ENCODE measurements around the gene GNG12.

GNG12 gene

DNA sequence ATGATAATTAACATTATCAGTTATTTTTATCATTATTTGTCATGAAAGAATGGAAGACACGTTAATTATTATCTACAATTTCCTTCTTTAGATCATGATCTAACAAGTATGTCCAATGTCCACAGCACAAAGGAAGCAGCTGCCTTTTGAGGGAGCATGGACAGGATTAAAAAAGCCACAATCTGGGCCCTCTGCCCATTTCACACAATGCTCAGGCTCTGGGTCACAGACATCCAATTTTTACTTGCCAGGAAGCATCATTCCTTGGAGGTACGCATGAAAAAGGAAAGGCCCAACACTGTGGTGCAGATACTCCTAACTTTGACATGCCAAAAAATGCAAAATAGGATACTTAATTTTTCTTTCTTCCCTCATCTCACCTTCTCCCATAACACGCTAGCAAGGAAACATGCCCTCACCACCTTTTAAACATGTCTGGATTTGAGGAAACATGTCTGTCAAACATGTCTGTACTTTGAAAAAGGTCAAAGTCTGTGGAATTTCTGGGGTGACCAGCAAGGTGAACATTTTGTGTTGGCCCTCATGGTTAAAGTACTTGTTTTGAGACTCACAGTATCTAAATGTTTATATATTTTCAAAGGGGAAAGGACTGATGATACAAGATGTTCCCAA is 108.2 kb downstream of the GNG12 start:
- DNase-seq, result no peak

DNA sequence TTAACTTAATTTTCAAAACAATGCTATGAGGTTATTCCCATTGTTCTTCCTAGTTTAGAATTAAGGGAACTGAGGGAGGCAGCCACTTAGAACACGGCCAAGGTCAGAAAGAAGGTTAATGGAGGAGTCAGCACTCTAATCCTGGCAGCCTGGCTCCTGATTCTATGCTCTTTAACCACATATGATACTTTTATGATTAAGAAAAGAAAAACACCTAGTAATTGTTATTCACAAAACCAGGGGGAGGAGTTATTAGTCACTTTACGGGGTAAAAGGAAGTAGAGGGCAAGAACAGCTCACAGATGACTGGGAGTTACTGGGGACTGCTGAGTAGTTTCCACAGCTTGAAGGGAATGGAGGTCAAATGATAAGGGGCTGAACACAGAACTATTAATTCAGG is 109.6 kb downstream of the GNG12 start:
- DNase-seq, result no peak

DNA sequence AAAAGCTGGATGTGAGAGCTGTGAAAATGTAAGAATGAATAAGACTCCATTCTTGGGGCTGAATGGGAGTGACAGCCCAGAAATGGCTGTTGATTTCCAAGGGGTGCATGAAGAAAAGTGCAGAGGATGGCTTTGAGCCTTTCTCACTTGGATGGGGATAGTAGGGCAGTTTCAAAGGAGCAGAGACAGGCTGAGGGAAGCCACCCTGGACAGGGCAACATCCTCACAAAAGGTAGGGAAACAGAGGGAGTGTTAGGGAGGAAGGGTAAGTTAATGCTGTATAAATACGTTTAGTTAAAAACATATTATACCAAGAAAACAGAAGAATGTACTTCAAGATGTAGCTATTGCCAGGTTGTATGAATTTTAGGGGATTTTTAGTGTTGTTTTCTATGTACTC is 110.1 kb downstream of the GNG12 start:
- no peak for DNase-seq

DNA sequence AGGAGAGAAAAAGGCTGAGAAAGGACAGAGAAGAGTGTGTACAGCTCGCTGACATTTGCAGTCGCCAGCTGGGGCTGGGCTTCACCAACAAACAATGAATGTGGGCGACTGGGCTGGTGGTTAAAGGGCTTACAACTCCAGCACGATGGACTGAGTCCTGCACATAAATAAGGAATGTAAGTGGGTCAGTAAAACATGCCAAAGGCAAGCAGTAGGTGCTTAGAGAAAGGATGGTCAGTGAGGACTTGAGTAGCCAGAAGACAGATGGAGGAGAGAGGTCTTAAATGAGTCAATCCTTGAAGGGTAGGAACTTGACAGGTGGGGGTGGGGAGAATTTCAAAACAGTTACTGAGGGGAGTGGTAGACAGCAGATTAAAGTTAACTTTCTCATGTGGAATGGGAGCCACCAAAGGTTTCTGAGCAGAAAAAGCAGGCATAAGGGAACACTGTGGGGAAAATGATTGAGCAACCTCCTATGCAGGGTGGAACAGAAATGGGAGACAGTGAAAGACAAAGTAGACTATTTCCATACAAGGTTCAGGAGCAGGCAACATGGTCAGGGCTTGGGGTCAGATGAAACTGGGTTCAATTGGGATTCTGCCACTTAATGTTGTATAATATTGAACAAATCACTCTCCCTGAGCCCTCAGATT is 110.8 kb downstream of the GNG12 start:
- DNase-seq, result no peak

DNA sequence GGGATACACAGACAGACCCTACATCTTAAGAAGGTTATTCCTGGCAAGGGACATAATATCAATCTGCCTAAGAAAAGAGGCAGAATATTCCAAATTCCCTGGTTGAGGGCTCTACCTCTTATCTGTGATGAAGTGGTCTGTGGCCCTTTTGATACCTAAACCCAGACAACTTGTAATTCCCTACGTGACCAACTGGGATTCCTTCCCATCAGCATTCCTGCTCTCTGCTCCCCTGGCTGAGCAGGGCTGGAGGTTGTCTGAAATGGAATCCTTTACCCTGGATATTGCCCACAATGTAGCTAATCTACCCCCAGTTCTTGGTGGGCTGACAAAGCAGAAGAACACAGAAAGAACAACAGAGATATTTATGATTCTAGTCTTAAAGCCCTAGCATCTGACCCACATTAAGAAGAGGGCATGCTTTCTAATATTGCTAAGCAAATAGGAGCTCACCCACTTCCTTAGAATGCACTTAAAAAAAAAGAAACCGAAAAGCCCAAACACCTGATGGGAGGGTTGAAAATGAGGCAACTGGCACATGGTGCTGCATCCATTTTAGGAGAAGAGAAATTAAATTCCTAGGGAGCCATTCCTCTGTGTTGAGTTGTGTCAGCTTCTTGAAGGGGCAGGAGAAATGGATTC is 111.5 kb downstream of the GNG12 start:
- no peak for DNase-seq

DNA sequence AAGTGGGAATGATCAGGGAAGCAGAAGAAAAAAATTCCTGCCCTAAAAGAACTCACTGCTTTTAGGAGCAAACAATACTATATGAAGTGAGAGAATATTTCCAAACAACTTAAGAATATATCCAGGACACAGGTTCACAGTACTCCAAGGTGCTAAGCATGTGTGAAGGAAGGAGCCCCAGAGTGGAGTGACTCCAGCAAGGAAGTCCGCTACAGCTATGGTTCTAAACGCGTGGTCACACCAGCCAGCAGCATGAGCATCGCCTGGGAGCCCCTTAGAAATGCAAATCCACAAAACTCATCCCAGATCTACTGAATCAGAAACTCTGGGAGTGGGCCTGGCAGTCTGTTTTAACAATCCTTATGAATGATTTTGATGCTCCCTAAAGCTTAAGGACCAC is 112.2 kb downstream of the GNG12 start:
- no peak for DNase-seq

DNA sequence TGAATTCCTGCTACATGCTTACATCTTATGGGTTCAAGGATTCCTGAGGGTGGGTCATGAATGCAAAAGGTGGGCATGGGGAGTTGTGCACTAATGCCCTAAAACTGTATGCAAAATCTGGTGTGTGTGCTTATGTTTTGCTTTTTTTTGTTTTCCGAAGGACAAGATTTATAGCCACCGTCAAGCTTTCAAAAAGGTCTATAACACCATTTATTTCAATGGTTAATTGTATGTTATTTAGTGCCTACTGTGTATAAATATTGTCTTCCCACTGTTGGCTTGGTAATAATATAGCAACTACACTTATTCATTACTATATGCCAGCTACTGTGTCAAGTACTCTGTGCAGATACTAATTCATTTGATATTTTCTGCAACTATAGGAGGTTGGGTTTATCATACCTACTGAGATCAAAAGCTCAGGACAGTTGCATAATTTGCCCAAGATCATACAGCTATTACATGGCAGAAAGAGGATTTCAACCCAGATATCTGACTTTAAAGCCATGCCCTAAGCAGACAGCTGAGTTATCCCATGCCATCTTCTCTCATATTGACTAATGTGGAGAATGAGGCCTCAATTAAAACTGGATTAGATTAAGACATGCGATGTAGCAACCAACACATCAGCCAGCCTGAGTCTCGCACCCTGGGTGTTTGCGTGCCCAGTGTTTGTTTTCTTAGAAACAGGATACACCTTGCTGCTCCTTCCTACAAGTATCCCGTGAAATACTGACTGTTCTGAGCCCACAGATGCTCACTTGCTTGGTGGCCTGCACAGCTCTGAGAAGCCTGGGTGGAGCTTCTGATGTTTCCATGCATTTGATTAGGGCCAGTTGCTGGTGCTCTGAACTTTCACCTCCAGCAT is 113.7 kb downstream of the GNG12 start:
- no peak for DNase-seq

DNA sequence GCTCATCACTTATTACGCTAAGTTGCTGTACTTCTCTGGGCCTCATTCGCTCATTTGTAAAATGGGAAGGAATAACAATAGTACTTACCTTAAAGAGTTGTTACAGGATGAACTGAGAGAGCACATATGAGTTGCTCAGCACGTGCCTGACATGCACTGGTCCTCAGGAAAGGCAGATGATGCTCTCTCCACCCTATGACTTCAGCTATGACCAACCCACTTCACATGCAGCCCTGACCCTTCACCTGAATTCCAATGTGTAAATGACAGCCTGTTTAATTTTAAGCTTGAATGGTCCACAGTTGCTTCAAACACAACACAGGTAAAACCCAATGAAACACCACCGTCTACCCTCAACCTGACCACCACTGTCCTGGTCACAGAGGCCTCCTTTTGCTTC is 115.4 kb downstream of the GNG12 start:
- no peak for DNase-seq

DNA sequence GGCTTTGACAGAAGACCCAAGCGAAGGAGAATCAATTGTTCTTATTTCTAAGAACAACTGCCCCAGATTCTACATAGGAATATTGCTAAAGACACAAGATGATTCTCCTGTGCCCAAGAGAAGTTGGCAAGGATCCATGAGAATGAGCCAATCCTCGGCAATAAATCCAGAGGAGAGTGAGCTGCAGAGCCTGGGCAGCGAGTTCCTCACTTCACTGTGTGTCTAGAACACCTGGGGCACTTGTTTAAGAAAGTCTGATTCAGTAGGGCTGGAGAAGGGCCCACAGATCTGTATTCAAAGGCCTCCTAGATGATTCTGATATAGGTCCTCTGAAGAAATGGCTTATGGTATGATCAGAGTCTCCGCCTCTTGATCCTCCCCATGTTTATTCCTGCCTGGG is 116.5 kb downstream of the GNG12 start:
- no peak for DNase-seq

DNA sequence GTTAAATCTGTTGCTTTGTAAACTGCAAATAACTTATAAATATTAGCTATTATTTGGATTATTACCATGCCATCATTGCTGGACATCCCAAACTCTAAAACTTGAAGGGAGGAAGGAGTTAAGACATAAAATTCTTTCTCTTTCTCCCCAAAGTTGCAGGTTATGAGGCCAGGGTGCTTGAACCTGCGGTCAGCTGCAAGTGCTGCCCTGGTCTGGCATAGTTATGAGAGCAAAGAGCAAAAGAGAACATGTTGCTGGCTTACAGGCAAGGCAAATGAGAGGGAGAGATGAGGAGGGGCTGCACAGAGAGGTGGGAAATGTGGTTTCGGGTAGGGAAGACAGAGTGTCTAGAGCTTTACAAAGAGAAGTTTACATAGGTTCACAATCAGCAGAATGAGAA is 117.4 kb downstream of the GNG12 start:
- no peak for DNase-seq

DNA sequence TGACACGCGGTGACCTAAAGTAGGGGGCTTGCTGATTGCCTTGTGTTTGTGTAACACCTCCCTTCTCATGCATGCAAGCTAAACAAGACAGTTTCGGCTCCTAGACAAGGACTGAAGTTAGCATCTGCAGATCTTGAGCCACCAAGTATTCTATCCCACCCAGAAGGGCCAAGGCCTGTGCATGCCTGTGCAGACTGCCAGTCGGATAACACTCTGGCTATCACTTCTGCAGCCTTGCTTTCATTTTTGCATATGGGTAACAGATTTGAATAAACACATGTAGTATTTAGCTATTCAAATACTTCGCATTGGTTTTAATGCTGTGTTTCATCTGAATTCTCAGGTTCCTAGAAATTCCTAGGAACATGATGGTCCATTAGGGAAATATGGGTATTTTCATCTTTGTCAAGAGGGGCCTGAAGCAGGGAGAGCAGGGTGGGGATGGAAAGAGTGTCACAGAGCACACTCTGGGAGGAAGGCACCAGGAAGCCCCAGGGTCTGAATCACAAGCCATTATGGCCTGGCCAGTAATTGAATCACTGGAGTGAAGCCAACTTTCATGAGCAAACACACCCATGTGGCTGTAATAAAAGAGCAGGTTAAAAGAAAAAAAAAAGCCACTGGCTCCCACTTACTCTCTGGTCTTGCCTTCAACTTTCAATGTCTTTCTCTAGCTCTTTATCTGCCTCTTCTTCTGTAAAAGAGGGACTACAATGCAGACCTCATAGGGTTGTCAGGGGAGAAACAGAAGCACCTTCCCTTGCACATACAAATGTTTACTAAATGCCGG is 120.0 kb downstream of the GNG12 start:
- no peak for DNase-seq

DNA sequence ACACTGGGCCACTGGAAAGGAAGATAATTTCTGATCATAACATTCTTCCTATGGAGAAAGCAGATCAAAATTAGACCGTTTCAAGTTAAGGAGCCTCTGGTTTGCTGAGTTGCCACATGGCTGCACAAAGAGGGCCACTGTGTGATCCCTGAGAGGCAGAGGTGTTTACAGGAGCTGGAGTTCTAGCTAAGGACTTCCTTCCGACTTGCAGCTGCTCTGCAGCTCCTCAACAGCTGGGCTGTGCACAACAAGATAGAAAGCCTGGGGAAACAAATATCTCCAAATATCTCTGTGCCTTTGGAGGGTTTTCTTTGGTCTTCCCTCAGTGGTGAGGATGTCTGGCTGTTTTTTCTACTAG is 121.4 kb downstream of the GNG12 start:
- DNase-seq, result no peak

DNA sequence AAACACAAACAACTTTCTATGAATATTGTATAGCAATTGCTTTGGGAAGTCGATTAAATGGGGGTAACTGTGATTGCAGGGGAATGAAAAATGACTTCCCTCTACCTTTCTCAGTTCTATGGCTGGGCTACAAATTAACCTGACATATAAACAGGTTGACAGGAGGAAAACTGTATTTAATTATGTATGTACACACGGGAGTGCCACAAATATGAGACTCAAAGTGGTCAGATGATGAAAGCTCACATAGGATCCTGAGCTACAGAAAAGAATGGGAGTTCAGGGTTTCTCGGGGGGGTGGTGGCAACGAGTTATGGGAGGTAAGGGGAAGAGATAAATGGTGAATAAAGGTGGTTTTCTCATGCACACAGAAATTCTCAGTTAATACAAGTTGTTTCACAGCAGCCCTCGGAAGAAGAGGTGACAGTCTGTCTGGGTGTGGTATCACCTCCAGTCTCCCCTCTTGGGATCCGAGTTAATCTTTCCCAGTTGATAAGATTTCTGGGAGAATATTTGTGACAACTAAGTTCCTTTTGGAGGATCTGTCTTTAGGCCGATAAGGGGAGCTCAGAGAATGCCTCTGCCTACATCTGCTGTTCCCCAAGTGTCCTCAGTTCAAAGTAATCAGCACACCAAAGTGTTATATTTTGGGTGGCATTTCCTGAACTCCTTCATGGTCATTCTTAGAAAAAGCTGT is 122.0 kb downstream of the GNG12 start:
- DNase-seq, result no peak

DNA sequence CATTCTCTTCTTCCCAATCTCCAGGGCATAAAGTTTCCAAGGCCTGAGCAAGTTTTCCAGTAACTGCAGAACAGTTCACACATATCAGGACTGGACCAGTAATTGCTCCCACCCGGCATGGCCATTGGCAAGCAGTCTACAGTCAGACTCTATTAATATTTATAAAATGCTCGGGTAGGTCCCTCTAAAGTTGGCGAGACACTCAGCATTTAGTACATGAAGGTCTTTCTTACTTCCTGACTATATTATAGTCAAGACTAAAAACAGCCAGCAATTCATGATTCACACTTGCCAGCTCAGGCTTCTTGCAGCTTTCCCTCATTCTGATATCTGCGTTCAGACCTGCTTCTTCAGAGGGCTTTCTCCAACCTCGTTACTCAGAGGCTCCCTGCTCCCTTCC is 122.8 kb downstream of the GNG12 start:
- no peak for DNase-seq

DNA sequence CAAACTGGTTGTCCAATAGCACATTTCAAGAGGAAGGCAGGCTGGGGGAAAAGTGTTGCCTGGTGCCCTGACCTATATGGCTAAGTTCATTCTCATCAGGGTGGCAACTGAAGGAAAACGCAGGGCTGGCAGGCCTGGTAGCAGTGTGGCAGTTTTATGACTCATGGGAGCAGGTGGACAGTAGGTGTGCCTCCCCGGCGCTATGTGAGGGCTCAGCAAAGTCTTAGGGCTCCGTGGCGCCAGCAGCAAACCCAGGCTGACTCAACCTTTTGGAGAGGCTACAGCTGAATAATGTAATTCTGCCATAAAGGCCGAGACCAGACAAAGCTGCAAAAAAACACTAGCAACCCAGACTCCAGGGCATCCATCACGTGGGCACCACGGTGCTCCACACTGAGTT is 124.7 kb downstream of the GNG12 start:
- DNase-seq, result no peak

DNA sequence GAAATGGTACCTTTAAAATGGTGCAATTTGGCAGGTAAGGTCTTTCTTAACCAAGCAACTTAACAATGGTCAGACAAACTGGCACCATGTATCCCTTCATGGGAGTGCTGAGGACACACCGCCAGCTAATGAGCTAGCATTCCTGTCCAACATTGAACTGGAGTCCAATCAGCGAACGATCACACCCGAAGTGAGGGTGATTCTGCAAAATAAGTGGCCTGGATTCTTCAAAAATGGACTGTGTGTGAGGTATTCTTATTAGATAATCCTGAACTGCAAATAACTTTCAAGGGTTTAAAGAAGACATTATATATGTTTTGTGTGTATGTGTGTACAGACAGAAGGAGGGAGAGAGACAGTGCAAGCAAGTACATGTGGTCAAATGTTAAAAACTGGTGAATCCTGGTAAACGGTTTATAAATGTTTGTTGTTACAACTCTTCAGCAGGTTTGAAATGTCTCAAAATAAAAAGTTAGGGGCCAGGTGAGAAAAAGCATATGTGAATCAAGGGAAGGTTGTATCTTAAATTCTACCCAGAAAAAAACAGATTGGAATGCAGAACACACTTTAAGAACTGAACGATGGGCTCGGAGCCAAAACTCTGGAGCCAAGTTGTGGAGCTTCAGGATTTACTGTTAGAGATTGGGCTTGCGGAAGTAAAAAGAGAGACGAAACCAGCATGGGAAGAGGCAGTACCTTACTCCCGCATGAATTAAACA is 127.4 kb downstream of the GNG12 start:
- no peak for DNase-seq

DNA sequence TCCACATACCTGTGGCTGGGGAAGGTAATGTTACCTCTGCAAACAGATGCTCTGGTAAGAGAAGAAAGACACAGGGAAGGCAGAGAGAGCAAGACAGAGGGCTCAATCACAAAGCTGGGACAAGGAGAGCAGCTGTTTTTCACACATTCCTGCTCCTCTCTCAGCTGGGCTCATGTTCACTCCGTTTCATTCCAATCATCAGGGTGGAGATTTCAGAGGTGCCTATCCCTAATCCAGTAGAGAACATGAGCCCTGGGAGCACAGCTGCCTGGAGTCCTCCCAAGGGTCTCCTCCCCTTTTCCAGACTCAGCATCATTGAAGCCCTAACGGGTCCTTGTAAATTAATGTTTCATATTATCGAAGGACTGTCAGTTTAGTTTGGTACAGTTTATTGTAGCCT is 128.9 kb downstream of the GNG12 start:
- DNase-seq, result no peak

DNA sequence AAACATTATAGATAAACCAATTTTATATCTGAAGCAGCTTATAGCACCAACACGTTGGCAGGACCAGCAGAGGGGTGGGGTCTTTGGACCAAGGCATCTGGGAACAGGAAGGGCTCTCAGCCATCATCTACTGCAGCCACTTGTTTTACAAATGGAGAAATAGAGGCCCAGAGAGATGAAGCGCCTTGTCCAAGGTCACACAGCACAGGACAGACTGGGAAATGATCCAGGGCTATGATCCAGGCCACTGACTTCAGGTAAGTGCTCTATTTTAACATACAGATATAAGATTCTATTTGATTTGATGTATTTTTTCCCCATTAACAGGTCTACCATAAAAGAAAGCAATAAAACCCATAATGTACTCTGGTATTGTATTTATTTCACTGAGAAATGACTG is 131.4 kb downstream of the GNG12 start:
- no peak for DNase-seq

DNA sequence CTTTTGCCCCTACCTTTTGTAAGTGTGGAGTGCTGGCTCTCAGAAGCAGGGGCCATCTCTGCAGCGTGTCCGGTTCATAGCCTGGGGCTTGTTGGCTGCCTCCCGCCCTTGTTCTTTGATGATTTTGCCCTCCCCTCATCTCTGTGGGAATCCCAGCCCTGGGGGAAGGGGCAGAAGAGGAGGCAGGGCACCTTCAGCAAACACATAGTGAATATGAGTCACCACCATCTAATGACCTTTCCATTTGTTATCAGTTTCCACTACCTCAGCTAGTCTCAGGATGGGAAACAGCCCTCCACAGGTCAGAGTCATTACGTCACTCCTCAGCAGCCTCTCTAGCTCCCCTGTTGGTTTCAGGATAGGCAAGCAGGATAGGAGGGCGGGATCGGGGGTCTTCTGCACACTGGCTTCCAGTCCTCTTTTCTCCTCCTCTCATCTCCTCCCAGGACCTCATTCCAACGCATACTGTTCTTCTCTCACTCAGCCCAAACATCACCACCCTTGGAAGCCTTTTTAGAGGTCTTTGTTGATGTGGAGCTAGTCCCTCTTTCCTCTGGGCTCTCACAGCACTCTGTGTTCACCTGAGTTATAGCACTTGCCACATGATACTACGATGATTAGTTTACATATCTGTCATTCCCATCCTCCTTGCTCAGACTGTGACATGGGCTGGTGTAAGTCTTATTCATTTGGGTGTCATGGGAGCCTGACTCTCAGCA is 132.4 kb downstream of the GNG12 start:
- no peak for DNase-seq

DNA sequence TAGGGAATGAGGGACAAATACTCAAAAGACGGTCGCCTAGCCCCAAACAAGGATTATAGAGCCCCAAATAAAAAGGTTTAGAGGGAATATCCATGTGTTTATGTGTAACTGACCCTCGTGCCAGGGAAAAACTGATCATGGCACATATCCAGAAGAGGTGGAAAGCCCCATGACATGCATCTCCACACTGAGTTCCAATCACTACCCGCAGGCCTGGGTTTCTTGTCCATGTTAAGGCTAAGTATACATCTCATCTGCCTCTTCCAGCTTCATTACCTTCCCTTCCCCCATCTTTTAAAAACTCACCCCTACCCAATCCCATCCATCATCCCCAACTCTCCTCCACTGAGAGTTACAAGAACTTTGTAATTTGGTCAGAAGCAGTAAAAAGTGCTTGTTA is 133.0 kb downstream of the GNG12 start:
- DNase-seq, result no peak

DNA sequence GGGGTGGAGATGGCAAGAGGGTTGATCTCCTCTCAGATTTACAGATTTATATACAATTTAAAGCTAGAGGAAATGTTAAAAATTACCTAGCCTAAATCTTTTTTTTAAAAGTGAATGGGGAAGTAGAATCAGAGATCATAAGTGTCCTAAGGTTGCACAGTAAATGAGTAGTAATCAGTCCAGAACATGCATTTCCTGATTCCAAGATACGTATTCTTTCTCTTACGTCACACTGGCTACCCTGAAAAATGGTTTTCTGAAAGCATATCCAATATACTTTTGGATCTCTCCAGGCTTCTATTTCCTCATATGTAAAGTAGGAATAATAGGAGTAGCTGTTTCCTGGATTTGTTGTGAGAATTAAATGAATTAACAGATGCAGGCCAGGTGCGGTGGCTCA is 136.6 kb downstream of the GNG12 start:
- no peak for DNase-seq
